Calu3 (cell line): ENCODE data around the gene TRAK1. TPM values are rescaled to one million over a fixed set of nuclear protein-coding genes. Genes with fewer than 3 reads are reported as not detected.

Source experiments
- BruUV-seq: library from RNA; stranded (reverse); fragments of 400-500 nt; replicated peaks from 2 replicates; lab custom pipeline; 2021; lab: Mats Ljungman, UMichigan
- CTCF ChIA-PET: fragments of 300-600 bp; sonication (Branson Sonifier 250); formaldehyde crosslinking; loops from one replicate; lab custom pipeline; 2022; ENCODE audit warnings: antibody characterized with exemption; lab: Charles Lee
- DNase-seq: peaks from one replicate; pipeline ENCODE4 v3.0.0; 2022
- H3K27ac Mint-ChIP-seq: one replicate; pipeline ENCODE4 v1.8.0; 2022; ENCODE audit warnings: mixed read lengths; ENCODE audit not compliant: unreplicated experiment
- H3K27me3 Mint-ChIP-seq: one replicate; pipeline ENCODE4 v1.8.0; 2022; ENCODE audit warnings: mixed read lengths; ENCODE audit not compliant: unreplicated experiment
- H3K36me3 Mint-ChIP-seq: one replicate; pipeline ENCODE4 v1.8.0; 2022; ENCODE audit warnings: mild to moderate bottlenecking, moderate library complexity, mixed read lengths; ENCODE audit not compliant: insufficient read depth, unreplicated experiment
- H3K4me1 Mint-ChIP-seq: one replicate; pipeline ENCODE4 v1.8.0; 2022; ENCODE audit warnings: mild to moderate bottlenecking, low read depth, mixed read lengths; ENCODE audit not compliant: unreplicated experiment
- H3K4me3 Mint-ChIP-seq: one replicate; pipeline ENCODE4 v1.8.0; 2022; ENCODE audit warnings: mild to moderate bottlenecking, low read depth, moderate library complexity, mixed read lengths; ENCODE audit not compliant: unreplicated experiment
- H3K9me3 Mint-ChIP-seq: one replicate; pipeline ENCODE4 v1.8.0; 2022; ENCODE audit warnings: low read depth, mixed read lengths; ENCODE audit not compliant: unreplicated experiment
- intact Hi-C: fragments of 100-400 bp; cut with micrococcal nuclease; formaldehyde crosslinking; loops from one replicate; pipeline ENCODE4 v1.10.0; 2022; ENCODE audit not compliant: unreplicated experiment
- total RNA-seq: library from RNA; stranded (reverse); gene quantifications from 2 replicates; pipeline ENCODE4 v1.2.3, GENCODE V29; 2022
- TF ChIP-seq, protein P1 (sequence below): fragments of 200-600 bp; IDR thresholded peaks from one replicate; pipeline ENCODE4 v1.8.0; 2022; ENCODE audit warnings: antibody characterized with exemption; ENCODE audit not compliant: unreplicated experiment

Gene TRAK1
- total RNA-seq, 1 experiment from 2014 or later = 108 TPM

- no TSS peak for BruUV-seq
- no peak overlapping the region for H3K4me3 Mint-ChIP-seq
- H3K27me3 Mint-ChIP-seq = no peaks in the 10 kb centered on the region
- no peaks in the 10 kb centered on the region for H3K9me3 Mint-ChIP-seq
- H3K36me3 Mint-ChIP-seq = peaks cover 65% of the 10 kb centered on the region
- no peak for DNase-seq
- TF ChIP-seq, protein P1, sequence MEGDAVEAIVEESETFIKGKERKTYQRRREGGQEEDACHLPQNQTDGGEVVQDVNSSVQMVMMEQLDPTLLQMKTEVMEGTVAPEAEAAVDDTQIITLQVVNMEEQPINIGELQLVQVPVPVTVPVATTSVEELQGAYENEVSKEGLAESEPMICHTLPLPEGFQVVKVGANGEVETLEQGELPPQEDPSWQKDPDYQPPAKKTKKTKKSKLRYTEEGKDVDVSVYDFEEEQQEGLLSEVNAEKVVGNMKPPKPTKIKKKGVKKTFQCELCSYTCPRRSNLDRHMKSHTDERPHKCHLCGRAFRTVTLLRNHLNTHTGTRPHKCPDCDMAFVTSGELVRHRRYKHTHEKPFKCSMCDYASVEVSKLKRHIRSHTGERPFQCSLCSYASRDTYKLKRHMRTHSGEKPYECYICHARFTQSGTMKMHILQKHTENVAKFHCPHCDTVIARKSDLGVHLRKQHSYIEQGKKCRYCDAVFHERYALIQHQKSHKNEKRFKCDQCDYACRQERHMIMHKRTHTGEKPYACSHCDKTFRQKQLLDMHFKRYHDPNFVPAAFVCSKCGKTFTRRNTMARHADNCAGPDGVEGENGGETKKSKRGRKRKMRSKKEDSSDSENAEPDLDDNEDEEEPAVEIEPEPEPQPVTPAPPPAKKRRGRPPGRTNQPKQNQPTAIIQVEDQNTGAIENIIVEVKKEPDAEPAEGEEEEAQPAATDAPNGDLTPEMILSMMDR = no peak
- CTCF ChIA-PET = interaction anchor here (2.1 to 3.6 kb wide), 3 partner anchors 11 to 74 kb away, joined by 9 to 119 read pairs (median 16); no protein-coding TSS in a partner anchor
- intact Hi-C loops = no loop called here
- H3K27ac Mint-ChIP-seq = no peak overlapping the region
- peaks cover 37% of the 10 kb centered on the region for H3K4me1 Mint-ChIP-seq
These were observed 101.4 kb downstream of the TRAK1 start for GRCh38 chr3:42192334-42193200.

DNA sequence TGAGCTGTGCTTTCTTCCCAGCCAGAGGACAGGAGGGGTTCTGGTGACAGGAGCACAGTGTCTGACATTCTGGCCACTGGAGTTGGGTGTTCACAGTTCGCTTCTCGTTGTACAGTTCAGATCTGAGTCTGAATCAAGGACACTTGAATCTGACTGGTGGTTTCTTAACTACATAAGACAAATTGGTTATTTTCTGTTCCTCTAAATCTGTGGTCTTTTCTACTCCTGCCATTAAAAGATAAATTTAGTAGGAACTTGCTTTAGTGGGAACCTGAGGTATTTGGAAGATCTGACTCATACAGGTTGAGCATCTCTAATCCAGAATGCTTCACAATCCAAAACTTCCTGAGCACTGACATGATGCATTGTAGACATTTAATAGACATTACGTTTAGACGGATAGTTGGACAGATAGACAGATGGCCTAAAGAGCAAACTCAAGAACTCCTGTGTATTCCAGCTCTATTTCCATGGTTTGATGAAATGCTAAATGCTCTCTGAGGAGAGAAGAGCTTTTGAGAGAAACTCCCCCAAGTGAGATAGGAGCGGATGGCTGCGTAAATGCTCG lies 103.9 kb downstream of the TRAK1 start:
- peaks cover 60% of the 10 kb centered on the region for H3K36me3 Mint-ChIP-seq
- H3K27ac Mint-ChIP-seq = no peak overlapping the region
- DNase-seq = no peak
- H3K4me3 Mint-ChIP-seq = no peak overlapping the region
- H3K9me3 Mint-ChIP-seq = no peaks in the 10 kb centered on the region
- no peaks in the 10 kb centered on the region for H3K27me3 Mint-ChIP-seq
- intact Hi-C loops = no loop called here
- BruUV-seq = TSS peak; percentile 1
- H3K4me1 Mint-ChIP-seq = peaks cover 16% of the 10 kb centered on the region
- TF ChIP-seq, protein P1 = no peak
- CTCF ChIA-PET = interaction anchor here (1.1 kb wide), 1 partner anchor 15 kb away, joined by 16 read pairs; no protein-coding TSS in a partner anchor

DNA sequence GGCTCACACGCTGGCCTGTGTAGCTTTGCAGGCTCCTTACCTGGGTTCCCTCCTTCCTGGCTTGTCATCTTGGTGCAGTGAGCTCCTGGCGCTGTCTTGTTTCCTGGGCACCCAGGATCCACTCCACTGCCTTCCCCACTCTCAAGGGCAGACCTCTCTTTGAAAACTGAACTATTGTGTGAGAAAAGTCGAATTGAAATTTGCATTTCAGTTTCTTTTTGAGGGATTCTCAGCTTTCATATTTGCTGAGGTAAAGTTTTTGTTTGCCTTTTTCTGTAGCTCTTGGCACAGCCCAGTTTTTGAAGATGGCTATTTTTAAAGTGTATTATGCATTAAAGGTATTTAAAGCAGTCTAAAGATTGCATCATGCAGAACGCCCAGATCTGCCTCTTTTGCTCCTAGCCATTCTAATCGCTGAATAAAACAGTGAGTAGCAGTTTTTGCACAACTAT lies 104.7 kb downstream of the TRAK1 start:
- Mint-ChIP-seq H3K4me3 (no peak overlapping the region), H3K4me1 (peaks cover 8% of the 10 kb centered on the region), H3K27me3 (no peaks in the 10 kb centered on the region), H3K36me3 (peaks cover 58% of the 10 kb centered on the region), H3K27ac (no peak overlapping the region), H3K9me3 (no peaks in the 10 kb centered on the region)
- TF ChIP-seq, protein P1 = no peak
- CTCF ChIA-PET = interaction anchor here (1.1 kb wide), 1 partner anchor 16 kb away, joined by 16 read pairs; no protein-coding TSS in a partner anchor
- no peak for DNase-seq
- intact Hi-C loops = no loop called here
- no TSS peak for BruUV-seq

DNA sequence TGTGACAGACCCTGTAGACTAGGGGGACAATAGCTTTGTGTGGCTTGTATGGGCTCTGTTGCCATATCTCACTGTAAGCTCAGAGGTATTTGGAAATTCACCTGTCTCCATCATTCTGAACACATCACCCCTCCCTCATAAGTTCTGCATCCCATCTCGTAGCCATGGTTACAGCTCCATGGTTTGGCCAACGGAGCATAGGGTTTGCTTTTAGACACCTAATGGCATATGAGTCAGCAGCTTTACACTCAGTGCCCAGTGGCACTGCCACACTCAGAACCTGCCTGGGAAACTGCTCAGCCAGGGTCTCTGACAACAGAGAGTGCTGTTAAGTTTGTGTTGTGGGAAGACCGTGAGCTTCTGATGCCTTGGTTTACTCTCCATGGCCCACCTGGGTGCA lies 107.6 kb downstream of the TRAK1 start:
- Mint-ChIP-seq H3K4me1 (no peaks in the 10 kb centered on the region), H3K27me3 (no peaks in the 10 kb centered on the region), H3K36me3 (peaks cover 65% of the 10 kb centered on the region), H3K4me3 (no peak overlapping the region), H3K9me3 (no peaks in the 10 kb centered on the region), H3K27ac (no peak overlapping the region)
- no peak for DNase-seq
- CTCF ChIA-PET = no interaction called here
- intact Hi-C loops = no loop called here
- no TSS peak for BruUV-seq
- TF ChIP-seq, protein P1 = no peak
